ENCODE measurements around the gene HLCS. TPM values are rescaled to one million over a fixed set of nuclear protein-coding genes. Genes with fewer than 3 reads are reported as not detected.

Gene HLCS
- polyA plus RNA-seq, 4 donors, result 2.7 to 13.7 (median 4.9) TPM

- DNase-seq, result peak in 1 of 2 donors; percentile 20
These were observed 36.8 kb downstream of the HLCS start for GRCh38 chr21:36929622-36930021.

GRCh38 chr21:36928960-36929359 lies 37.5 kb downstream of the HLCS start:
- Histone ChIP-seq H3K9me3 (ENCODE audit: control insufficient read depth in 2 of 2, insufficient read depth in 1 of 2, low read depth in 1 of 2, low read length in 1 of 2) (no peaks in the 10 kb centered on the region), H3K4me1 (ENCODE audit: control insufficient read depth in 3 of 3, insufficient read depth in 2 of 3, low read depth in 1 of 3, low read length in 2 of 3) (no peaks in the 10 kb centered on the region), H3K27me3 (ENCODE audit: control insufficient read depth in 3 of 3, insufficient read depth in 3 of 3, low read length in 3 of 3) (no peaks in the 10 kb centered on the region), H3K27ac (ENCODE audit: low read depth in 1 of 3, low read length in 2 of 3) (no peak overlapping the region), H3K4me3 (ENCODE audit: low read depth in 1 of 3, low read length in 3 of 3) (no peak overlapping the region), H3K36me3 (ENCODE audit: control insufficient read depth in 3 of 3, insufficient read depth in 2 of 3, low read depth in 1 of 3, low read length in 3 of 3) (peaks cover 0 to 36% (median 0%) of the 10 kb centered on the region in 3 donors)
- DNase-seq (peak in 1 of 2 donors; percentile 43), FAIRE-seq (no peak)
- WGBS, 3 donors, result 42 to 79% (median 58%) methylated on average over 5 of the region's 5 CpGs

More at GRCh38 chr21:36929622-36930021, 36.8 kb downstream of the HLCS start:
- Histone ChIP-seq H3K4me3 (ENCODE audit: low read depth in 1 of 3, low read length in 3 of 3) (no peak overlapping the region), H3K36me3 (ENCODE audit: control insufficient read depth in 3 of 3, insufficient read depth in 2 of 3, low read depth in 1 of 3, low read length in 3 of 3) (peaks cover 0 to 38% (median 2%) of the 10 kb centered on the region in 3 donors), H3K27ac (ENCODE audit: low read depth in 1 of 3, low read length in 2 of 3) (no peak overlapping the region), H3K4me1 (ENCODE audit: control insufficient read depth in 3 of 3, insufficient read depth in 2 of 3, low read depth in 1 of 3, low read length in 2 of 3) (no peaks in the 10 kb centered on the region), H3K9me3 (ENCODE audit: control insufficient read depth in 2 of 2, insufficient read depth in 1 of 2, low read depth in 1 of 2, low read length in 1 of 2) (no peaks in the 10 kb centered on the region), H3K27me3 (ENCODE audit: control insufficient read depth in 3 of 3, insufficient read depth in 3 of 3, low read length in 3 of 3) (no peaks in the 10 kb centered on the region)
- WGBS, 3 donors, result 22 to 64% (median 39%) methylated on average over 7 of the region's 7 CpGs
- FAIRE-seq, result no peak

GRCh38 chr21:36927719-36928117 lies 38.8 kb downstream of the HLCS start:
- no peaks in the 10 kb centered on the region for H3K27me3 ChIP-seq (ENCODE audit: control insufficient read depth in 3 of 3, insufficient read depth in 3 of 3, low read length in 3 of 3)
- peak; percentile 19 for FAIRE-seq
- WGBS, 3 donors, result 7 to 13% (median 10%) methylated on average over 4 of the region's 4 CpGs

GRCh38 chr21:36926989-36927718 lies 39.3 kb downstream of the HLCS start:
- peak; percentile 53 to 65 for DNase-seq
- WGBS, 3 donors, result 38 to 55% (median 47%) methylated on average over 17 of the region's 17 CpGs

More at GRCh38 chr21:36927719-36928117, 38.8 kb downstream of the HLCS start:
- Histone ChIP-seq H3K27ac (ENCODE audit: low read depth in 1 of 3, low read length in 2 of 3) (no peak overlapping the region), H3K36me3 (ENCODE audit: control insufficient read depth in 3 of 3, insufficient read depth in 2 of 3, low read depth in 1 of 3, low read length in 3 of 3) (peaks cover 0 to 28% (median 0%) of the 10 kb centered on the region in 3 donors), H3K9me3 (ENCODE audit: control insufficient read depth in 2 of 2, insufficient read depth in 1 of 2, low read depth in 1 of 2, low read length in 1 of 2) (no peaks in the 10 kb centered on the region), H3K4me3 (ENCODE audit: low read depth in 1 of 3, low read length in 3 of 3) (no peak overlapping the region), H3K4me1 (ENCODE audit: control insufficient read depth in 3 of 3, insufficient read depth in 2 of 3, low read depth in 1 of 3, low read length in 2 of 3) (no peaks in the 10 kb centered on the region)
- DNase-seq, result peak; percentile 77 to 89

GRCh38 chr21:36923270-36923669 lies 43.2 kb downstream of the HLCS start:
- Histone ChIP-seq H3K9me3 (ENCODE audit: control insufficient read depth in 2 of 2, insufficient read depth in 1 of 2, low read depth in 1 of 2, low read length in 1 of 2) (no peaks in the 10 kb centered on the region), H3K27ac (ENCODE audit: low read depth in 1 of 3, low read length in 2 of 3) (no peak overlapping the region), H3K27me3 (ENCODE audit: control insufficient read depth in 3 of 3, insufficient read depth in 3 of 3, low read length in 3 of 3) (no peaks in the 10 kb centered on the region), H3K4me1 (ENCODE audit: control insufficient read depth in 3 of 3, insufficient read depth in 2 of 3, low read depth in 1 of 3, low read length in 2 of 3) (peaks cover 0 to 2% (median 2%) of the 10 kb centered on the region in 3 donors), H3K36me3 (ENCODE audit: control insufficient read depth in 3 of 3, insufficient read depth in 2 of 3, low read depth in 1 of 3, low read length in 3 of 3) (peaks cover 0 to 20% (median 0%) of the 10 kb centered on the region in 3 donors), H3K4me3 (ENCODE audit: low read depth in 1 of 3, low read length in 3 of 3) (no peak overlapping the region)
- DNase-seq, result no peak
- WGBS, 3 donors, result 75 to 91% (median 91%) methylated on average over 14 of the region's 14 CpGs
- no peak for FAIRE-seq

More at GRCh38 chr21:36926989-36927718, 39.3 kb downstream of the HLCS start:
- Histone ChIP-seq H3K9me3 (ENCODE audit: control insufficient read depth in 2 of 2, insufficient read depth in 1 of 2, low read depth in 1 of 2, low read length in 1 of 2) (no peaks in the 10 kb centered on the region), H3K27ac (ENCODE audit: low read depth in 1 of 3, low read length in 2 of 3) (no peak overlapping the region), H3K36me3 (ENCODE audit: control insufficient read depth in 3 of 3, insufficient read depth in 2 of 3, low read depth in 1 of 3, low read length in 3 of 3) (peaks cover 0 to 27% (median 0%) of the 10 kb centered on the region in 3 donors), H3K27me3 (ENCODE audit: control insufficient read depth in 3 of 3, insufficient read depth in 3 of 3, low read length in 3 of 3) (no peaks in the 10 kb centered on the region), H3K4me3 (ENCODE audit: low read depth in 1 of 3, low read length in 3 of 3) (no peak overlapping the region), H3K4me1 (ENCODE audit: control insufficient read depth in 3 of 3, insufficient read depth in 2 of 3, low read depth in 1 of 3, low read length in 2 of 3) (no peaks in the 10 kb centered on the region)
- FAIRE-seq, result no peak

DNA sequence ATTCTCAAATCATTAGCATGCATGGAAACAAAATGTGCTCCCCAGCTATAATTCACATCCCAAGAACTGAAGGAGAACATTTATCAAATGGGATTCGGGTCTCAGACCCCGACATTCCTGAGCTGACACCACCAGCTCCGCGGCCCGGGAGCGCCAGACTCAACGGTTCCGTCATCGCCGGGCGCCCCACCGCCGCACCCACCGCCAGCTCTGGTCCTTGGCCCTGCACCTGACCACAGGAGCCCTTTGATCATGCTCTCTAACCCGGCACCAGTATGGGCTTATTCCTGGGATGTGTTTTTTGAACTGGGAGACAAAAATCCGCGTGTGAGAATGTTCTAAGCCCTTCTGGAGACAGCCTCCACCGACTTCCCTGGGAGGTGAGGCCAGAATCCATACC lies 43.6 kb downstream of the HLCS start:
- 91 to 98% (median 97%) methylated on average over 18 of the region's 18 CpGs for WGBS, 3 donors
- DNase-seq (no peak), FAIRE-seq (no peak)
- H3K27ac ChIP-seq (ENCODE audit: low read depth in 1 of 3, low read length in 2 of 3), result no peak overlapping the region
- no peaks in the 10 kb centered on the region for H3K27me3 ChIP-seq (ENCODE audit: control insufficient read depth in 3 of 3, insufficient read depth in 3 of 3, low read length in 3 of 3)
- H3K4me1 ChIP-seq (ENCODE audit: control insufficient read depth in 3 of 3, insufficient read depth in 2 of 3, low read depth in 1 of 3, low read length in 2 of 3), result peaks cover 0 to 6% (median 3%) of the 10 kb centered on the region in 3 donors
- peaks cover 0 to 16% (median 0%) of the 10 kb centered on the region in 3 donors for H3K36me3 ChIP-seq (ENCODE audit: control insufficient read depth in 3 of 3, insufficient read depth in 2 of 3, low read depth in 1 of 3, low read length in 3 of 3)
- H3K9me3 ChIP-seq (ENCODE audit: control insufficient read depth in 2 of 2, insufficient read depth in 1 of 2, low read depth in 1 of 2, low read length in 1 of 2), result no peaks in the 10 kb centered on the region
- no peak overlapping the region for H3K4me3 ChIP-seq (ENCODE audit: low read depth in 1 of 3, low read length in 3 of 3)

DNA sequence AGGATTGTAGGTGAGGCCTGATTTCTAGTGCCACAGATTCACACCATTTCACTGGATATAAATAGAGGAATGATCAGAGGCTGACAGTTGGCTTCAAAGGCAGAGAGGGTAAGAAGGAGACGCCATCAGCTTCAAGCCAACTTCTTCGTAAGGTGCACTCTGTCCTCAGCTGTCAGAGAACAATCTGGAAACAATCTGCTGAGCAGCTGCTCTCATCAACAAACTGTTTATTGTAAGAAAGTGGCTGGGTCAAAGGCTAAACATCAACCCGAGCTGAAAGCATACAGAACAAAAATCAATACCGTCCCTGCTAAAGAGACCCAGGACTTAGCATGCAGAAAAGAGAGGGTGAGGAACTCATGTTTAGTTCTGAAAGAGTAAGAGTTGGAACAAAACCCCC lies 48.2 kb downstream of the HLCS start:
- Histone ChIP-seq H3K9me3 (ENCODE audit: control insufficient read depth in 2 of 2, insufficient read depth in 1 of 2, low read depth in 1 of 2, low read length in 1 of 2) (no peaks in the 10 kb centered on the region), H3K36me3 (ENCODE audit: control insufficient read depth in 3 of 3, insufficient read depth in 2 of 3, low read depth in 1 of 3, low read length in 3 of 3) (peaks cover 0 to 11% (median 2%) of the 10 kb centered on the region in 3 donors), H3K27ac (ENCODE audit: low read depth in 1 of 3, low read length in 2 of 3) (no peak overlapping the region), H3K4me3 (ENCODE audit: low read depth in 1 of 3, low read length in 3 of 3) (no peak overlapping the region), H3K4me1 (ENCODE audit: control insufficient read depth in 3 of 3, insufficient read depth in 2 of 3, low read depth in 1 of 3, low read length in 2 of 3) (peaks cover 0 to 24% (median 3%) of the 10 kb centered on the region in 3 donors), H3K27me3 (ENCODE audit: control insufficient read depth in 3 of 3, insufficient read depth in 3 of 3, low read length in 3 of 3) (no peaks in the 10 kb centered on the region)
- DNase-seq (peak; percentile 43 to 71), FAIRE-seq (no peak)
- 17 to 49% (median 46%) methylated on average over 4 of the region's 4 CpGs for WGBS, 3 donors

- WGBS, 3 donors, result 48 to 73% (median 59%) methylated on average over 8 of the region's 8 CpGs
- Histone ChIP-seq H3K27ac (ENCODE audit: low read depth in 1 of 3, low read length in 2 of 3) (no peak overlapping the region), H3K4me3 (ENCODE audit: low read depth in 1 of 3, low read length in 3 of 3) (no peak overlapping the region), H3K9me3 (ENCODE audit: control insufficient read depth in 2 of 2, insufficient read depth in 1 of 2, low read depth in 1 of 2, low read length in 1 of 2) (no peaks in the 10 kb centered on the region), H3K27me3 (ENCODE audit: control insufficient read depth in 3 of 3, insufficient read depth in 3 of 3, low read length in 3 of 3) (no peaks in the 10 kb centered on the region), H3K36me3 (ENCODE audit: control insufficient read depth in 3 of 3, insufficient read depth in 2 of 3, low read depth in 1 of 3, low read length in 3 of 3) (peaks cover 0 to 8% (median 2%) of the 10 kb centered on the region in 3 donors), H3K4me1 (ENCODE audit: control insufficient read depth in 3 of 3, insufficient read depth in 2 of 3, low read depth in 1 of 3, low read length in 2 of 3) (peaks cover 0 to 24% (median 3%) of the 10 kb centered on the region in 3 donors)
- FAIRE-seq (no peak), DNase-seq (peak; percentile 34 to 55)
These were observed 48.9 kb downstream of the HLCS start for GRCh38 chr21:36917471-36918158.
